Spinal cord (tissue), 10 donors: Measurements from ENCODE around the gene CTDSPL2. TPM values are rescaled to one million over a fixed set of nuclear protein-coding genes. Genes with fewer than 3 reads are reported as not detected.

Source experiments
- DNase-seq, 6 donors: peaks; one replicate each; pipeline versions ENCODE4 v3.0.0 to v3.0.0-alpha.2; 2013 to 2015; ENCODE audit warnings: low spot score in 6 of 6, low read depth in 4 of 6
- H3K27ac ChIP-seq: one replicate; pipeline ENCODE4 v1.5.1; 2013; ENCODE audit warnings: low read depth, low read length, control low read depth
- H3K27me3 ChIP-seq: one replicate; pipeline ENCODE4 v1.6.1; 2013; ENCODE audit warnings: low read length; ENCODE audit not compliant: control insufficient read depth, insufficient read depth
- H3K36me3 ChIP-seq: one replicate; pipeline ENCODE4 v1.6.1; 2013; ENCODE audit warnings: low read length; ENCODE audit not compliant: control insufficient read depth, insufficient read depth
- H3K4me1 ChIP-seq: one replicate; pipeline ENCODE4 v1.6.1; 2013; ENCODE audit warnings: low read length; ENCODE audit not compliant: control insufficient read depth, insufficient read depth
- H3K4me3 ChIP-seq: one replicate; pipeline ENCODE4 v1.5.1; 2013; ENCODE audit warnings: low read depth, low read length, control low read depth
- H3K9me3 ChIP-seq: one replicate; pipeline ENCODE4 v1.6.1; 2013; ENCODE audit warnings: low read length; ENCODE audit not compliant: control insufficient read depth, insufficient read depth
- WGBS: methylation state at CpG from one replicate; pipeline ENCODE4 v1.1.5; 2013; ENCODE audit warnings: missing lambda C conversion rate; ENCODE audit not compliant: insufficient coverage; 5-methylcytosine and 5-hydroxymethylcytosine counted together
- polyA plus RNA-seq, 2 donors: library from polyadenylated mRNA; unstranded; fragments of 120-200 nt; gene quantifications; one replicate each; pipeline ENCODE4 v1.2.1, GENCODE V29; 2013; ENCODE audit not compliant: insufficient read length in 2 of 2
- total RNA-seq, 2 donors: library from RNA; depleted of rRNA in 1 of 2; stranded (reverse); fragments of 120-200 nt in 1 of 2; fragments of >200 nt in 1 of 2; gene quantifications; one replicate each; pipeline versions ENCODE4 v1.2.3 to v1.2.4, GENCODE V29; 2013 to 2014
- donor health status: healthy.

Gene CTDSPL2
- total and polyA plus RNA-seq, 4 donors: 29.7 to 123 (median 63.8) TPM

DNA sequence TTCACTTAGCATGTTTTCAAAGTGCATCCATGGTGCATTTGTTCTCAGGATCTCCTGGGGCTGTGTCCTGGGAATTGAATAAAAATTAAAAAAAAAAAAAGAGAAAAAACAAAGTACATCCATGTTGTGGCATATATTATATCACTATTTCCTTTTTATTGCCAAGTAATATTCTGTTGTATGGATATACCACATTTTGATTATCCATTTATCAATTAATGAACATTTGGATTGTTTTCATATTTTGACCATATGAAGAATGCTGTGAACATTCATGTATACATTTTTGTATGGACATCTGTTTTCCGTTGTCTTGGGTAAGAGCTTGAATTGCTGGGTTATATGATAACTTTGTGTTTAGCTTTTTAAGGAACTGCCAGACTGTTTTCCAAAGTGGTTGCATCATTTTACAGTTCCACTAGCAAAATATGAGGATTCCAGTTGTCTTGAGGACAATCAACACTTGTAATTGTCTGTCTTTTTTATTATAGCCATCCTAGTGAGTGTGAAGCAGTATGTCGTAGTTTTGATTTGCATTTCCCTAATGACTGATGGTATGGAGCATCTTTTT lies 44.5 kb downstream of the CTDSPL2 start:
- Histone ChIP-seq H3K9me3 (peaks cover 1% of the 10 kb centered on the region), H3K4me1 (no peaks in the 10 kb centered on the region), H3K36me3 (peaks cover 3% of the 10 kb centered on the region), H3K4me3 (no peak overlapping the region), H3K27ac (no peak overlapping the region), H3K27me3 (no peaks in the 10 kb centered on the region)
- WGBS: no CpG with 5 or more reads among the region's 2 CpGs
- no peak for DNase-seq

- H3K27me3 ChIP-seq: no peaks in the 10 kb centered on the region
- H3K9me3 ChIP-seq: no peaks in the 10 kb centered on the region
- no CpG with 5 or more reads among the region's 2 CpGs for WGBS
- no peak for DNase-seq
- no peak overlapping the region for H3K4me3 ChIP-seq
- H3K36me3 ChIP-seq: no peaks in the 10 kb centered on the region
- no peak overlapping the region for H3K27ac ChIP-seq
- H3K4me1 ChIP-seq: no peaks in the 10 kb centered on the region
Observed at GRCh38 chr15:44479343-44479742, 51.9 kb downstream of the CTDSPL2 start.

DNA sequence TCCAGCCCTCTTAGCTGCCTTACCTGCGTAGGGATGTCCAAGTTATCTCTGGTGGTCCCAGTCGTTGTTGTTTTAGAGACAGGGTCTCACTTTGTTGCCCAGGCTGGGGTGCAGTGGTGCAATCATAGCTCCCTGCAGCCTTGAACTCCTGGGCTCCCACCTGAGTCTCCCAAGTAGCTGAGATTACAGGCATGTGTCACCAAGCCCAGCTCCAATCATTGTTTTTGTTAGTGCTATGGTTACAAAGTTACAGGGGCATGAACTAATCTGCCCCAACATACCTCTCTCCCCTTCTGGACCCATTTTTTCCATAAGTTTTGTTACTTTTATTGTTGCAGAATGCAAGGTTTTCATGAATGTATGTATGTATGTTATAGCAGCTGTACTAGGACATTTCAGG lies 54.7 kb downstream of the CTDSPL2 start:
- H3K4me3 ChIP-seq: no peak overlapping the region
- no peaks in the 10 kb centered on the region for H3K4me1 ChIP-seq

GRCh38 chr15:44485880-44486279 lies 58.5 kb downstream of the CTDSPL2 start:
- no peaks in the 10 kb centered on the region for H3K27me3 ChIP-seq
- H3K27ac ChIP-seq: no peak overlapping the region
- WGBS: no CpG with 5 or more reads among the region's 3 CpGs
- peaks cover 15% of the 10 kb centered on the region for H3K36me3 ChIP-seq
- H3K4me1 ChIP-seq: no peaks in the 10 kb centered on the region
- no peak for DNase-seq
- no peak overlapping the region for H3K4me3 ChIP-seq
- H3K9me3 ChIP-seq: no peaks in the 10 kb centered on the region

More for the DNA sequence above, 54.7 kb downstream of the CTDSPL2 start:
- H3K9me3 ChIP-seq: no peaks in the 10 kb centered on the region
- DNase-seq: no peak
- H3K36me3 ChIP-seq: peaks cover 4% of the 10 kb centered on the region
- 92% methylated on average over 2 of the region's 2 CpGs for WGBS
- H3K27ac ChIP-seq: no peak overlapping the region
- H3K27me3 ChIP-seq: no peaks in the 10 kb centered on the region

- H3K4me1 ChIP-seq: no peaks in the 10 kb centered on the region
- no peaks in the 10 kb centered on the region for H3K27me3 ChIP-seq
- 100% methylated on average over 1 of the region's 1 CpG for WGBS
- H3K36me3 ChIP-seq: peaks cover 24% of the 10 kb centered on the region
- DNase-seq: no peak
- no peak overlapping the region for H3K4me3 ChIP-seq
- H3K9me3 ChIP-seq: no peaks in the 10 kb centered on the region
- no peak overlapping the region for H3K27ac ChIP-seq
Observed at GRCh38 chr15:44489464-44489863, 62.0 kb downstream of the CTDSPL2 start.

- no peak for DNase-seq
- Histone ChIP-seq H3K9me3 (no peaks in the 10 kb centered on the region), H3K4me1 (no peaks in the 10 kb centered on the region), H3K36me3 (peaks cover 28% of the 10 kb centered on the region), H3K27me3 (no peaks in the 10 kb centered on the region), H3K27ac (no peak overlapping the region), H3K4me3 (no peak overlapping the region)
- 82% methylated on average over 2 of the region's 3 CpGs for WGBS
Observed at GRCh38 chr15:44490622-44491021, 63.2 kb downstream of the CTDSPL2 start.

- peaks cover 29% of the 10 kb centered on the region for H3K36me3 ChIP-seq
- H3K4me3 ChIP-seq: no peak overlapping the region
- no peaks in the 10 kb centered on the region for H3K4me1 ChIP-seq
- no peak overlapping the region for H3K27ac ChIP-seq
- no peak for DNase-seq
- no peaks in the 10 kb centered on the region for H3K9me3 ChIP-seq
- no peaks in the 10 kb centered on the region for H3K27me3 ChIP-seq
- WGBS: 96% methylated on average over 5 of the region's 7 CpGs
Observed at GRCh38 chr15:44492040-44492439, 64.6 kb downstream of the CTDSPL2 start.

DNA sequence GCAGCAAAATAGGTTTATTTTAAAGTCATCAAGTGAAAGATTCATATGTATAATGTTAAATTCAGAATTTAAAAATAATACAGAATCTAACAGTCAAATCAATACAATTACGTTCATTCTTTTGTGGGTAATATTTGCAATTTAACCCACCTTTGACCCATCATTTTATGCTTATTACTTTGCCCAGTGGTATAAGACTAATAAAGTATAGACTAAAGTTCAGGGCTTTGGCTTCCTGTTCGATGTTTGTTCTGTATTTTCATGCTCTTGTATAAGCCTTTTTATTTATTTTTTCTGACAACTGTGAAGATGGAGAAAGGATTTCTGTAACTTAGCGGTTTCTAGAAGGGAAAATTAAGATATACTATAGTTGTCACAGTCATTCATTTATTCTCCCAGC lies 65.2 kb downstream of the CTDSPL2 start:
- Histone ChIP-seq H3K4me3 (no peak overlapping the region), H3K36me3 (peaks cover 30% of the 10 kb centered on the region), H3K4me1 (no peaks in the 10 kb centered on the region), H3K27ac (no peak overlapping the region), H3K9me3 (no peaks in the 10 kb centered on the region), H3K27me3 (no peaks in the 10 kb centered on the region)
- no CpG with 5 or more reads among the region's 3 CpGs for WGBS
- DNase-seq: no peak

- no peak overlapping the region for H3K4me3 ChIP-seq
- no peaks in the 10 kb centered on the region for H3K9me3 ChIP-seq
- peaks cover 34% of the 10 kb centered on the region for H3K36me3 ChIP-seq
- H3K27ac ChIP-seq: no peak overlapping the region
- DNase-seq: no peak
- WGBS: no CpG with 5 or more reads among the region's 8 CpGs
- H3K27me3 ChIP-seq: no peaks in the 10 kb centered on the region
- no peaks in the 10 kb centered on the region for H3K4me1 ChIP-seq
Observed at GRCh38 chr15:44495562-44495961, 68.1 kb downstream of the CTDSPL2 start.

DNA sequence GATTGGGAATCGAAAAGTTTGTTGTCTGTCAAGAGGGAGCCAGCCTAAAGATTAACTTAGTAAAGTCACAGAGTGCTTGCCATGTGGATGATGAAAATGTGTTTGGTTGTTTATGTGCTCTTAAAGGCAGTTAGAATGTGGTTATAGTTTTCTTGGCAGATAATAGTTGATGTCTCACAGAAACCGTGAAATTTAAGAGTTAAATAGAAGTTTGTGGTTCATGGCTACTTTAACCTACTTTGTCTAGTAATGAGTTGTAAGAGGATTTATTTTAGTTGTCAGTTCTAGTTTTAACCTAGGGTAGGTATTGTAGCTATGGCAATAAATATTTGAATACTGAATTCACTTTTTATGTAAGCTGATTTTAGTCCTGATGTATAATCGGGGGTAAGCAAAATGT lies 73.1 kb downstream of the CTDSPL2 start:
- Histone ChIP-seq H3K4me1 (no peaks in the 10 kb centered on the region), H3K4me3 (no peak overlapping the region), H3K36me3 (peaks cover 34% of the 10 kb centered on the region), H3K27me3 (no peaks in the 10 kb centered on the region), H3K9me3 (no peaks in the 10 kb centered on the region), H3K27ac (no peak overlapping the region)
- no peak for DNase-seq
- 93% methylated on average over 2 of the region's 3 CpGs for WGBS
